GM18870 (cell line): ENCODE results near the gene FBXO5.
A peak's percentile ranks its signal among the peaks of the same experiment; 100 is the strongest.

Source experiments
- ATAC-seq: cut with Tn5 transposase; IDR thresholded peaks from one replicate; pipeline ENCODE4 v1.9.1; 2021; ENCODE audit warnings: moderate library complexity; ENCODE audit not compliant: unreplicated experiment

FBXO5 gene

GRCh38 chr6:152952866-152953509, 29.9 kb downstream of the FBXO5 start:
- no peak for ATAC-seq

DNA sequence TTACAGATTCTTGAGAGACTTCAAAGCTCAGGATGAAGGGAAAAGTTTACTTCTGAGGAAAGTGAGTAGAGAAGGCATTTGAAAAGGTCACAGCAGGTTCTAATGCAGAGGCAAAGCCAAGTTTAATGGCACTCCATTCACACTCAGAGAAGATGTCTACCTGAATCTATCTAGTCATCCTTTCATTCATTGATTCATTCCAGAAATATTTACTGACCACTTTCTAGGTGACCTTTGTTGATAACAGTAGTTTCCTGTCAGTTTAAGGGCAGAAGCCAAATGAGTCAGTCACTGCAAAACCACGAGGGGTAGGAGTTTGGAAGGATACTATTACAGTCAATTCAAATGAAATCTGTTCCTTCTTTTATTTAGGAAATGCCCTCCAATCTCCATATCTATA, 30.8 kb downstream of the FBXO5 start:
- ATAC-seq = no peak

DNA sequence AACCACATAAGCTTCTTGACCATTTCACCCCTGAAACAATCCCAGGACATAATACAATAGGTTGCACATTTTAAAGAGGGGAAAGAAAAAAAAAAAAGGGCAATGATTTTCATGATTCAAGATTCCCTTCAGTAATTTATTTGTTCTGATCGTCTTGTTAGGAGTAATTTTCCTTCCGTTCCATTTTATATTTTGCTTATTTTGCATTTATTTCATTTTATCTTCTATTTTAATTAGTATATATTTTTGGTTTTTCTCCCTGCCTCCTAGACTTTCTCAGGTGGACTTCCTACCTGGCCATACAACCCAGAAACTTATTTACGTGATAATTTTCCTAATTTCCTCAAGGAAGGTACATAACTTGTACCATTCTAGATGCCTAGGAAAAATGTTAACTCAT, 32.6 kb downstream of the FBXO5 start:
- no peak for ATAC-seq

- ATAC-seq = peak; percentile 80
These were observed 34.6 kb downstream of the FBXO5 start for GRCh38 chr6:152948150-152948768.

- no peak for ATAC-seq
These were observed 35.8 kb downstream of the FBXO5 start for GRCh38 chr6:152946995-152947394.

GRCh38 chr6:152946484-152946883, 36.4 kb downstream of the FBXO5 start:
- ATAC-seq = no peak

DNA sequence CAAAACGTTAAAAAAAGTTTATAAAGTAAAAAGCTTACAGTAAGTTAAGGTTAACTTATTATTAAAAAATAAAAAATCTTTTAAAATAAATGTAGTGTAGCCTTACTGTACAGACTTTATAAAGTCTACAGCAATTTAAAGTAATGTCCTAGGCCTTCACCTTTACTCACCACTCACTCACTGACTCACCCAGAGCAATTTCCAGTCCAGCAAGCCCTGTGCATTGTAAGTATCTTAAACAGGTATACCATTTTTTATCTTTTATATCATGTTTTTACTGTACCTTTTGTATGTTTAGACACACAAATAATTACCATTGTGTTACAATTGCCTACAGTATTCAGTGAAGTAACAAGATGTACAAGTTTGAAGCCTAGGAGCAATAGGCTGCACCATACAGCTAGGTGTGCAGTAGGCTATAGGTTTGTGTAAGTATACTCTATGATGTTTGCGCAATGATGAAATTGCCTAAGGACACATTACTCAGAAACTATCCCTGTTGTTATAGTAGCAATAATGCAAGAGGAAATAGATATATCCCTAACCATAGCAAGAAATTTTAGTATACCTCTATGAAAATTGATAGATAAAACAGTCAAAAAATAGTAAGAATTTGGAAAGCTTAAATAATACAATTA, 39.5 kb downstream of the FBXO5 start:
- no peak for ATAC-seq

DNA sequence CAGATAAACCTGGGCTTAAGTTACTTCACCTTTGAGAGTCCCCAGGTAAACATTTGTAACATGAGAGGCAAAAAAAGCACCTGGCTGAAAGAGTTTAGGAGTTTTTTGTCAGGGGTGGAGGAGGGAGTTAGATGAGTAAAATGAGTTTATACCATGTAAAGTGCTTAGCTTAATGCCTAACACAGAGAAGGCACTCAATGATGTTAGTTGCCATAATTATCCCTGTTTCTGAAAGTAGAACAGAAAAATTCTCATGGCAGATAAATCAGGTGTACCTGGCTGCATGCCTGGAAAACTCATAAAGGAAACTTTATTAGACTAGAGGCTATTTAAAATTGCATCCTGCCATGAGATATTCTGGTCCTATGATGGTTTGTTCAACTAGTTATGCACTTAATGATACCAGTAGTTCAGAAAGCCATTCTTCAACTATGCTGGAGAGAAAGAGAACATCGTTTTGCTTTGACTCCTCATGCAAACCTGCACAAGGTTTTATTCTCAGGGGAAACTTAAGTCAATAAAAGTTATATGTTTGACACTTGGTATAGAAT, 40.4 kb downstream of the FBXO5 start:
- no peak for ATAC-seq

DNA sequence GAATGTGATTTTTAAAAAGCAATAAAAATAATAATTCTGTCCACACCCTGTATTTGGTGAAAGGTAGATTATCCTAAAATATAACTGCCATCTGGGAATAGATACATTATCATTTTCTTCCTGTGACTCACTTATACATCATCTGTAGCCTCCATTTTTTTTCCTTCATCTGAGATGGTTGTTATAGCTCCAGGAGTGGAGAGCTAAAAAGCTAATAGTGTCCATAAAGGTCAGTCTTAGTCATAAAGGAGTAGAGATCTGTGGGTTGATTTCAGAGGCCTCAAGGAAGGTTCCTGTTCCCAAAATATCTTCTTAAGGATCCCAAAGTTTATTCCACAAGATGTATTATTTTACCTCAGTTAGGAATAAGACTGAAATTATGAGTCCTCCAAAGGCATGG, 41.1 kb downstream of the FBXO5 start:
- no peak for ATAC-seq

- ATAC-seq = no peak
These were observed 50.0 kb downstream of the FBXO5 start for GRCh38 chr6:152932865-152933264.

GRCh38 chr6:152922706-152923105, 60.1 kb downstream of the FBXO5 start:
- ATAC-seq = no peak
